Choroid plexus epithelial cell (primary cell): ENCODE results near the gene STPG4.

Experiments used
- DNase-seq: peaks from one replicate; pipeline ENCODE4 v3.0.0-alpha.2; 2010; ENCODE audit warnings: low read depth
- H3K4me3 ChIP-seq: 2 replicates; pipeline ENCODE4 v1.5.1; 2011; ENCODE audit warnings: low read depth, mild to moderate bottlenecking, control low read depth, low read length, moderate library complexity
- CTCF ChIP-seq: conservative IDR thresholded peaks from 2 replicates; pipeline ENCODE4 v1.5.1; 2011; ENCODE audit warnings: low read depth, mild to moderate bottlenecking, control low read depth, inconsistent platforms, low read length, moderate library complexity

The STPG4 gene

GRCh38 chr2:47065771-47066380 lies 89.2 kb downstream of the STPG4 start:
- no peak overlapping the region for H3K4me3 ChIP-seq
- DNase-seq, result peak; percentile 56
- no peak for TF ChIP-seq CTCF

GRCh38 chr2:47065343-47065742 lies 89.8 kb downstream of the STPG4 start:
- TF ChIP-seq CTCF, result no peak
- DNase-seq, result no peak

GRCh38 chr2:47064106-47064505 lies 91.0 kb downstream of the STPG4 start:
- no peak overlapping the region for H3K4me3 ChIP-seq
- DNase-seq, result no peak
- no peak for TF ChIP-seq CTCF

More at GRCh38 chr2:47065343-47065742, 89.8 kb downstream of the STPG4 start:
- H3K4me3 ChIP-seq, result no peak overlapping the region

- no peak overlapping the region for H3K4me3 ChIP-seq
- no peak for DNase-seq
- TF ChIP-seq CTCF, result no peak
Measured at GRCh38 chr2:47063538-47063930, 91.6 kb downstream of the STPG4 start.

GRCh38 chr2:47062681-47063537 lies 92.2 kb downstream of the STPG4 start:
- no peak for DNase-seq
- no peak for TF ChIP-seq CTCF
- H3K4me3 ChIP-seq, result no peak overlapping the region

- TF ChIP-seq CTCF, result no peak
- H3K4me3 ChIP-seq, result no peak overlapping the region
- DNase-seq, result no peak
Measured at GRCh38 chr2:47061944-47062678, 93.0 kb downstream of the STPG4 start.
